ENCODE measurements around the gene TFIP11. TPM values are rescaled to one million over a fixed set of nuclear protein-coding genes. Genes with fewer than 3 reads are reported as not detected.

The TFIP11 gene
- total and polyA plus RNA-seq, 12 donors = 25.0 to 73.3 (median 37.2) TPM

GRCh38 chr22:26483439-26484359 lies 28.6 kb downstream of the TFIP11 start, which contains the start of the genes HPS4 and SRRD:
HPS4 (minus strand) TSS chr22:26483783; CDS start chr22:26481762, 2,021 bp downstream.
SRRD (plus strand) TSS chr22:26483877; CDS start chr22:26483891, 14 bp downstream.
- H3K27ac ChIP-seq = peak within 1 kb of the TSS; percentile 56 to 92 (median 89)

GRCh38 chr22:26483043-26483438 lies 29.2 kb downstream of the TFIP11 start:
- intact Hi-C loops (cut with DNase I) = no loop called here
- Histone ChIP-seq H3K27me3 (no peaks in the 10 kb centered on the region), H3K36me3 (replicated peaks in 1 of 2) (peaks cover 0 to 10% of the 10 kb centered on the region in 2 donors), H3K27ac (peak overlapping the region; percentile 53 to 92 (median 89)), H3K9me3 (replicated peaks in 1 of 3) (no peaks in the 10 kb centered on the region), H3K4me3 (peak overlapping the region; percentile 54 to 94 (median 71)), H3K4me1 (replicated peaks in 1 of 2) (peaks cover 13 to 53% of the 10 kb centered on the region in 2 donors)
- WGBS, 4 donors = 10 to 14% (median 11%) methylated on average over 7 of the region's 7 CpGs
- no peak for DNase-seq
- TF ChIP-seq POLR2A (IDR thresholded peaks at IDR 0.05) = no peak
- TF ChIP-seq CTCF (IDR thresholded peaks at IDR 0.05) = no peak

More at GRCh38 chr22:26483439-26484359, 28.6 kb downstream of the TFIP11 start, which contains the start of the genes HPS4 and SRRD:
- Histone ChIP-seq H3K9me3 (replicated peaks in 1 of 3) (no peaks in the 10 kb centered on the region), H3K27me3 (no peaks in the 10 kb centered on the region), H3K36me3 (replicated peaks in 1 of 2) (peaks cover 0 to 13% of the 10 kb centered on the region in 2 donors), H3K4me3 (peak within 1 kb of the TSS; percentile 54 to 94 (median 71)), H3K4me1 (replicated peaks in 1 of 2) (peaks cover 13 to 53% of the 10 kb centered on the region in 2 donors)
- intact Hi-C loops (cut with DNase I) = no loop called here
- TF ChIP-seq CTCF (IDR thresholded peaks at IDR 0.05) (no peak), POLR2A (IDR thresholded peaks at IDR 0.05) (peak; percentile 61 to 86)
- DNase-seq = peak; percentile 85 to 92 (median 90)
- 1% methylated on average over 12 to 84 of the region's 85 CpGs for WGBS, 4 donors

- Histone ChIP-seq H3K4me3 (no peak overlapping the region), H3K4me1 (replicated peaks in 1 of 2) (peaks cover 13 to 53% of the 10 kb centered on the region in 2 donors), H3K27me3 (no peaks in the 10 kb centered on the region), H3K9me3 (replicated peaks in 1 of 3) (no peaks in the 10 kb centered on the region), H3K27ac (peak overlapping the region in 1 of 5 donors; percentile 18), H3K36me3 (replicated peaks in 1 of 2) (peaks cover 0 to 12% of the 10 kb centered on the region in 2 donors)
- no peak for DNase-seq
- 52 to 60% (median 60%) methylated on average over 5 of the region's 5 CpGs for WGBS, 4 donors
- intact Hi-C loops (cut with DNase I) = no loop called here
- TF ChIP-seq CTCF (IDR thresholded peaks at IDR 0.05) (no peak), POLR2A (IDR thresholded peaks at IDR 0.05) (no peak)
These were observed 30.1 kb downstream of the TFIP11 start for GRCh38 chr22:26482161-26482560.

GRCh38 chr22:26481694-26482093 lies 30.6 kb downstream of the TFIP11 start:
- DNase-seq = no peak
- peaks cover 13 to 53% of the 10 kb centered on the region in 2 donors for H3K4me1 ChIP-seq (replicated peaks in 1 of 2)
- 61 to 77% (median 68%) methylated on average over 4 of the region's 4 CpGs for WGBS, 4 donors
- TF ChIP-seq CTCF (IDR thresholded peaks at IDR 0.05) = no peak
- TF ChIP-seq POLR2A (IDR thresholded peaks at IDR 0.05) = no peak
- no peaks in the 10 kb centered on the region for H3K27me3 ChIP-seq
- peak overlapping the region in 1 of 5 donors; percentile 18 for H3K27ac ChIP-seq
- peaks cover 0 to 17% of the 10 kb centered on the region in 2 donors for H3K36me3 ChIP-seq (replicated peaks in 1 of 2)
- H3K9me3 ChIP-seq (replicated peaks in 1 of 3) = no peaks in the 10 kb centered on the region
- H3K4me3 ChIP-seq = no peak overlapping the region
- intact Hi-C loops (cut with DNase I) = no loop called here

Data from adrenal gland (tissue), 12 donors.